ENCODE measurements around the gene SORCS3.

The SORCS3 gene

DNA sequence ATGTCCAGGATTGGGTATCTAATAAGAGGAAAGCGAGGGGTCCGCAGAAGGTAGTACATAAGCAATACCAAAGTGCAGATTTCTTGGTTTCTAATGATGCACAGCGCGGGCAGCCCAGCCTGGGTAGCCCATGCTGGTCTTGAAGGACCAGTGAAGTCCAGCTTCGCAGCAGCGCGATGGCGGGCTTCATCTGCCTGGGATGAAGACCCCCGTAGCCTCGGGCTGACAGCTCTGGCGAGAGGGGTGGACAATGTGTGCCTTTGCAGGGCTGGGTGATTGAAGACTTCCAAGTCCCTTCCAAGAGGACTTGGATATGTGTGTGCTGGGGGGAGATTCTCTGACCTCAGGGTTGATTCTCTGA is 2.2 kb downstream of the SORCS3 start:
- no peak for TF ChIP-seq CTCF (conservative IDR thresholded peaks at IDR 0.05; ENCODE audit: low read length)
- no peak for TF ChIP-seq EZH2phosphoT487 (IDR thresholded peaks at IDR 0.05; ENCODE audit: borderline replicate concordance)
- Histone ChIP-seq H3K27me3 (ENCODE audit: insufficient read depth, low read length, poor library complexity, severe bottlenecking) (no peaks in the 10 kb centered on the region), H3F3A (ENCODE audit: low read depth) (no peaks in the 10 kb centered on the region)

DNA sequence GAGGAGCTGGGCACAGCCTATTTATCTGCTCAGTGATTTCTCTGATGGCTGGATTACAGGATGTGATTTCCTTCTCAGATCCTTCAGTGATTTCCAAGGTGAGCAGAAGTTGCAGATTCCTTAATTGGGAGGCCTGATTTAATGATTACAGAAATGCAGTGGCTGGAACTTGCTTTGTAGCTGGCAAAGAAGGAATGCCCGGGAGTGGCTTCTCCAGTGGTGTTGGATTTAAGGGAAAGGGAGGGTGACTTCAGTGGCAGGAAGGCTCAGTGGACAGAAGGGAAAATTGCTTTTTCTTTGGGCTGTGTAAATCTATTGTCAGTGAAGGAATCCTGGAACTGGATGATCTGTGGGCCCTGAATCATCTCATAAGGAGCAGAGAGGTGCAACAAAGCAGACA is 5.1 kb downstream of the SORCS3 start:
- no peak overlapping the region for H2AFZ ChIP-seq (ENCODE audit: low read length)
- H3K4me1 ChIP-seq (ENCODE audit: insufficient read depth, low read length, poor library complexity, severe bottlenecking) = no peaks in the 10 kb centered on the region
- no peak overlapping the region for H3K4me3 ChIP-seq (ENCODE audit: low read length, poor library complexity, severe bottlenecking)
- H3K36me3 ChIP-seq (ENCODE audit: insufficient read depth, low read length) = no peaks in the 10 kb centered on the region
- H3K4me2 ChIP-seq (ENCODE audit: low read depth, low read length, poor library complexity, severe bottlenecking) = no peak overlapping the region
- no peaks in the 10 kb centered on the region for H4K20me1 ChIP-seq (ENCODE audit: insufficient read depth, low read length, poor library complexity, severe bottlenecking)
- no peaks in the 10 kb centered on the region for H3K79me2 ChIP-seq (ENCODE audit: insufficient read depth, low read length)
- no peak overlapping the region for H3K9ac ChIP-seq (ENCODE audit: low read depth, low read length, poor library complexity, severe bottlenecking)
- no peaks in the 10 kb centered on the region for H3K9me3 ChIP-seq (ENCODE audit: insufficient read depth, low read depth, low read length)
- H3K9me2 ChIP-seq (replicated peaks; ENCODE audit: low read depth, low read length) = no peaks in the 10 kb centered on the region
- H3F3A ChIP-seq (ENCODE audit: low read depth) = no peaks in the 10 kb centered on the region
- TF ChIP-seq CTCF (conservative IDR thresholded peaks at IDR 0.05; ENCODE audit: low read length) = no peak
- TF ChIP-seq EZH2phosphoT487 (IDR thresholded peaks at IDR 0.05; ENCODE audit: borderline replicate concordance) = no peak
- H3K27me3 ChIP-seq (ENCODE audit: insufficient read depth, low read length, poor library complexity, severe bottlenecking) = no peaks in the 10 kb centered on the region

More for the DNA sequence above, 2.2 kb downstream of the SORCS3 start:
- no peak overlapping the region for H2AFZ ChIP-seq (ENCODE audit: low read length)
- no peak overlapping the region for H3K4me2 ChIP-seq (ENCODE audit: low read depth, low read length, poor library complexity, severe bottlenecking)
- H3K9me2 ChIP-seq (replicated peaks; ENCODE audit: low read depth, low read length) = no peaks in the 10 kb centered on the region
- H3K36me3 ChIP-seq (ENCODE audit: insufficient read depth, low read length) = no peaks in the 10 kb centered on the region
- no peaks in the 10 kb centered on the region for H4K20me1 ChIP-seq (ENCODE audit: insufficient read depth, low read length, poor library complexity, severe bottlenecking)
- no peak overlapping the region for H3K4me3 ChIP-seq (ENCODE audit: low read length, poor library complexity, severe bottlenecking)
- H3K9ac ChIP-seq (ENCODE audit: low read depth, low read length, poor library complexity, severe bottlenecking) = no peak overlapping the region
- H3K4me1 ChIP-seq (ENCODE audit: insufficient read depth, low read length, poor library complexity, severe bottlenecking) = no peaks in the 10 kb centered on the region
- H3K79me2 ChIP-seq (ENCODE audit: insufficient read depth, low read length) = no peaks in the 10 kb centered on the region
- H3K9me3 ChIP-seq (ENCODE audit: insufficient read depth, low read depth, low read length) = no peaks in the 10 kb centered on the region

GRCh38 chr10:104648421-104648820 is 7.3 kb downstream of the SORCS3 start:
- Histone ChIP-seq H3K9ac (ENCODE audit: low read depth, low read length, poor library complexity, severe bottlenecking) (no peak overlapping the region), H3K27me3 (ENCODE audit: insufficient read depth, low read length, poor library complexity, severe bottlenecking) (no peaks in the 10 kb centered on the region)

More at GRCh38 chr10:104648421-104648820, 7.3 kb downstream of the SORCS3 start:
- no peaks in the 10 kb centered on the region for H3K9me3 ChIP-seq (ENCODE audit: insufficient read depth, low read depth, low read length)
- no peak overlapping the region for H3K4me2 ChIP-seq (ENCODE audit: low read depth, low read length, poor library complexity, severe bottlenecking)
- no peaks in the 10 kb centered on the region for H4K20me1 ChIP-seq (ENCODE audit: insufficient read depth, low read length, poor library complexity, severe bottlenecking)
- H3K36me3 ChIP-seq (ENCODE audit: insufficient read depth, low read length) = no peaks in the 10 kb centered on the region
- H3K79me2 ChIP-seq (ENCODE audit: insufficient read depth, low read length) = no peaks in the 10 kb centered on the region
- H3K9me2 ChIP-seq (replicated peaks; ENCODE audit: low read depth, low read length) = no peaks in the 10 kb centered on the region
- no peaks in the 10 kb centered on the region for H3F3A ChIP-seq (ENCODE audit: low read depth)
- TF ChIP-seq CTCF (conservative IDR thresholded peaks at IDR 0.05; ENCODE audit: low read length) (no peak), EZH2phosphoT487 (IDR thresholded peaks at IDR 0.05; ENCODE audit: borderline replicate concordance) (no peak)
- H3K4me3 ChIP-seq (ENCODE audit: low read length, poor library complexity, severe bottlenecking) = no peak overlapping the region
- H3K4me1 ChIP-seq (ENCODE audit: insufficient read depth, low read length, poor library complexity, severe bottlenecking) = no peaks in the 10 kb centered on the region
- no peak overlapping the region for H2AFZ ChIP-seq (ENCODE audit: low read length)

All from Loucy (cell line).